HG03103 (cell line): ENCODE results near the gene JPH2.
"Not testable (repeated sequence)": the region's sequence is repeated elsewhere in the genome, so short reads cannot be mapped to it uniquely, and the experiment has no call there.

Source experiments
- ATAC-seq: cut with Tn5 transposase; IDR thresholded peaks from one replicate; pipeline ENCODE4 v1.9.1; 2021; ENCODE audit warnings: low read depth; ENCODE audit not compliant: unreplicated experiment

The JPH2 gene

DNA sequence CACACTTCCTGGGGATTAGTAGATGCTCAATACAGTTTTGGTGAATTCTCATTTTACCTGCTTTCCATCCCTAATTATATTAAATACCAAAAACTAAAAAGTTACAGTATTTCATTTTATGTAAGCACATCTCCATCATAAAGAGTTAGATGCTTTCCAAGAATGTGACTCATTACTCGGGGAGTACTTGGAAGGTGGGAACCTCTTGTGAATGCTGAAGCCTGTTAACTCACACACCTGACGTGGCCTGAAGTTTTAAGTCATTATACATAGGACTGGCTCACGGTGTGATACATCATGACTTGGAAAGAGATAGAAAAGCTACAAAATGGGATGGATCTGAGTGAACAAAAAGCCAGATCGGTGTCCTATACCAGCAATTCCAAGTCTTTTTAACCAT lies 25.8 kb upstream of the JPH2 start:
- no peak for ATAC-seq

DNA sequence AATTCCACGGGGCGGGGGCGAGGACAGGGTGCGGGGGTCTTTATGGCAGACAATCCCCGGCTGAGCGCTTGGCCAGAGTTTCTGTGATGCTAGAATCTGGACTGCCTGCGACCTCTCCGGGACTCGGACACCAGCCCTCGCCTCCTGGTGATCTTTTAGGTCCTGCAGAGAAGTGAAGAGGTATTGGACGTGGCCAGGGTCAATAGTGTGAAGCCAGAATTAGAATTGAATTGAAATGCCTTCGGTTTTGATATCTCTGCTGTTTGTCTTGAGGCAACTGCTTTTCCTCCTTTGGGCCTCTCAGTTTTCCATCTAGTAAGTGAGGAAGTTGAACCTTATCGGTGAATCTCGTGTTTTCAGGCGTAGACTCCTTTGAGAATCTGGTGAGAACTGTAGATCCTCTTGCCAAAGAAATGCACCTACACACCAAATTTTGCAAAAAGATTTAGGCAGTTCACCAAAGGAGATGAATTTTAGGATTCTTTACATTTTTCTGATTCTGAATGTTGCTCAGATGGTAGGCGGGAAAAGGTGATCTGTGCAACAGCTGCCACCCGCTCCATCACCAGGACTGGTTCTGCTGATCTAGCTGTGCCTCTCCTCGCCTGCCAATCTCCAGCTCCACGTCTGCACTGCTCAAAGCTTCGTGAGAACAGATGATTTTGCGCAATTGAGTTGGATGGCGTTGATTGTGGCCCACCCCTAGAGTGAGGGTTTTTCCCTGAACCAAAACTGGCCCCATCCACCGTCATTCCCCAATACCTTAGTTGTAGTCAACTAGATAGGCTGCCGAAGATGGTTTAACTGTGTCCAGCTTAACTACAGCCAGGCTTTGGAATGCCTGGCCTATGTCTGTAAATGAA lies 24.4 kb upstream of the JPH2 start:
- ATAC-seq: no peak

DNA sequence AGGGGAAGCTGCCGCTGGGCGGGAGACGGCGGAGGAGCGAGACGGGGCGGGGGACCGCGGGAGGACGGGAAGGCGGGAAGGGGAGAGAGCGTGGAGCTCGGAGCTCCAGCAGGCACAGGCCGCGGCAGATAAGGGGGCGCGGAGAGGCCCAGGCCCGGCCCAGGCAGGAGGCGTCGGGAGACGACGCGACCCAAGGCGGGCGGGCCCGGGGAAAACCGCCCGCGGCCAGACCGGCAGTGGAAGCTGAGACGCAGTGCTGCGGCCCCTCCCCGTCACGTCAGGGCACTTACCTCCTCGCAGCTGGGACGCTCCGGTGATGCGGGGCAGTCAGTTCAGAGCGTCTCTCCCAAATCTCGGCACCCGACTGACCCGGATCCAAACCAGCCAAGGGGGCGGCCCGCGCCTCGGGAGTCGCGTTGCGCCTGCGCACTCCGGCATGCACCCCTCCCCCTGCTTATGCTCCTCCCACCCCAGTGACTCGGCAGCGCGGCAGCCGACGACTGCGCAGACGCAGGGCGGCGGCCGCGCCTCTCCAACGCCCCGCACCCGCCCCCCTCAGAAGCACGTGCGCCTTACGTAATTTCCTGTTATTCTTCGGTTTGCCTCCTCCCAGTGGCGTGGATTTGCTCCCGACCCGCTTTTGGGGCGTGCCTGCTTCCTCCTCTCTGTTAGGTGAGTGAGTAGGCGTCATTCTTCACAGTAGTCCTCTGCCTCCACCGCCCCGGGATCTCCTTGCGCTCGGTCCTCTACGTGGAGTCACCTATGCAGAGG lies 23.6 kb upstream of the JPH2 start, which contains the start of gene OSER1:
Gene OSER1 (minus strand): TSS at position 366 of the 771 bp plus-strand sequence. CDS start 3,814 bp downstream, outside the sequence.
- ATAC-seq: peak; percentile 75

DNA sequence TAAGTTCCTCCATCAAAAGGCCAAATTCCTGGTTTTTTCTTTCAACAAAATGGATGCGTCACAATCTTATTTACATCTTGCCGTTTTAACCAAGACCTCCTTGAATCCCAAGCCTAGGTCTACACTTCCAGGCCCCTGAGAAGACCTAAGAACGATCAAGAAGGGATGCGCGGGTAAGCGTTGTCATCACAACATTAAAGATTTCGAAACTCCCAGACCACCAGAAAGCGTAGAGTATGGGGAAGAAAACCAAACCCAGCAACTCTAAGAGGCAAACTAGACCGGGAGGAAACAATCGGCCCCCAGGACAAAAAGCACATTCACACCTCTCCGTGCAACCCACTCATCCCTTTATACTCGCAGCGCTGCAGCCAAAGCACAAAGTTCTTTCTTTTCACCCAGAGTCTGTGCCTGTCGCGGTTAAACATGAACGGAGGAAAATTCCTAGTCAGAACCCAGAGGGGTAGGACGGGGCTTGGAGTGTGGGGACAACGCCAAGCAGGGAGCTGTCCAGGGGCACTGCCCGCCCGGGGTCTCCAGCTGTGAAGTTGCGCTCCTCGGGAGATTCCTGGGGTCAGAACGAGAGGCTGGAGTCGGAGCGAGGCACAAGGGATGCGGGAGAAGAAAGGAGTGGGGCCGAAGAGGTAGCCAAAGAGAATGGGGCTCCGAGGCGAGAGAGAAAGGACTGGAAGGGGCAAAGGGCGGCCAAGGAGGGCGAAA lies 22.9 kb upstream of the JPH2 start:
- ATAC-seq: no peak

DNA sequence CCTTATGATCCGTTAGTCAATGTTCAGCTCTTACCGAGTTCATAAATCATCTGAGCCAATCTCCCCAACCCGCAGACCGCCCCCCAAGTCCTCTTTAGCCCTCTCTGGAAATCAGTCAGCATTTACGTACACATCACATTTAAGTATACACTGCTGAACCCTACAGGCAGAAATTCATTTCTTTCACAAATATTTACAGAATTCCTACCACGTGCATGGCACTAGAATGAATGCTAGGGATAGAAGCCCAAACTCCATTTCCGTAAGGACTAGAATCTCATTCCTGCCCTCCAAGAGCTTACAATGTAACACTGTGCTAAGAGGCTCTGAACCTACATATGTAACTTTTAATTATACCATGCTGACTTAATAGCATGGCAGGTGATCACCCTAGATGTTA lies 21.8 kb upstream of the JPH2 start:
- ATAC-seq: no peak

DNA sequence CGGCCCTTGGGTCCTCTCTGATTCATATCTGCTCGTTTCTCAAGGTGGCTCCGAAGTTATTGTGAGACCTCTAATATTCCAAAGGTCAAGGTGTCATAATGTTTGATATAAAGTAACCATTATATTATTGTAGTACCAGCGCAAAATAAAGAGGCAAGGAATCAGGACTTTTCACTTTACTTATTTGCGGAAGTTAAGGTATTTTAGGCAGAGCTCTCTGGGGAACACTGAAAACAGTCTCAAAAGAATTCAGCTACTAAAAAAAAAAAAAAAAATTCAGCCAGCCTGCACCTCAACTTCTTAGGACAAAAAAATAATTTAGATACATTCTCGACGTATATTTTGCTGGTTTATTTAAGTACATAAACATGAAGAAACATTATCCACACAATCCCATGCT lies 21.2 kb upstream of the JPH2 start:
- ATAC-seq: no peak

DNA sequence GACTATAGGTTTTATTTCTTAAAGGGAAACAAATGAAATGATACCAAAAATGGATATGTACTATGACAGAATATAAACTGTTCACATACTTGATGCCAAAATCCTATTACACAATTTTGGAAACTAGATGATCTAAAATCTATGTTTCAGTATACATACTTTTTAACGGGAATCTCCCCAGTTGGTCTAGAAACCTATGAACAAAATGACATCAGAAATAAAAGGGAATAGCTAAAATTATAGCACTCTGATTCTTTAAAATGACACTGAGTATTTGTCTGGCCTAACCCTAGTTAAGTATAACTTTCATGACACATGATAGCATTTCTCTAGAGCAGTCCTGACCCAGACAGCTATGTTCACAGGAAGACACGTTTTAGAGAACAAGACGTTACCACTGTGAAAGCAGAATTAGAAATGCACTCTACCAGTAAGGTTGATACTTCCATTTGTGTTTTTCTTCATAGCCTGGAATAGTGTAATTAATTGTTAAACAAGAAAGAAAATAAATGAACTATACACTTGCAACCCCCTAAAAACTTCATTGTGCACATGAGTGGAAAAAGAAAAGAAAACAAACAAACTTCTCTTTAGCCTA lies 20.2 kb upstream of the JPH2 start:
- no peak for ATAC-seq

DNA sequence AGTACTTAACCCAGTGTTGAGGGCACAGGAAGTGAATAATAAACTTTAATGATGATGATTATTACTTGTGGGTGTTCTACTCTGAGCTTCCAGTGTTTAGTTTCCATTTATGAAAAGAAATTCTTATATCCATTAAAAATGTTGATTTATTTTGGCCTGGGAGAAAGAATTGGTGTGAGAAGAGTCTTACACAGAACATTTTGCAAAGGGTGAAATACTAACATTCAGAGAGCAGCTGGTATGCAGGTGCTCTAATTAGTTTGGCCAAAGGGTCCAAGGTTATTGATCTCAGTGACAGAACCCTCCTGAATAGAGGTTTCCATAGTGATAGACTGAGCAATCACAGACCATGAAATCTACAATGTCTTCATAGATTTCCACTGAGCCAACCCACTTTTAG lies 19.1 kb upstream of the JPH2 start:
- no peak for ATAC-seq

DNA sequence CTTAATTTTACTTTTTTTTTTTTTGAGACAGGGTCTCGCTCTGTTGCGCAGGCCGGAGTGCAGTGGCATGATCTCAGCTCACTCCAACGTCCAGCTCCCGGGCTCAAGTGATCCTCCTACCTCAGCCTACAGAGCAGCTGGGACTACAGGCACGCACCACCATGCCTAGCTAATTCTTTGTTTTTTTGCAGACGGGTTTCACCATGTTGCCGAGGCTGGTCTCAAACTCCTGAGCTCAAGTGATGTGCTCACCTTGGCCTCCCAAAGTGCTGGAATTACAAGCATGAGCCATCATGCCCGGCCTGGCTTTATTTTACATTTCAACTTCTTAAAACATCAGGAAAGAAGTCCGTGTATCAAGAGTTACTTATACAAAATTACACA lies 17.8 kb upstream of the JPH2 start:
- no peak for ATAC-seq

DNA sequence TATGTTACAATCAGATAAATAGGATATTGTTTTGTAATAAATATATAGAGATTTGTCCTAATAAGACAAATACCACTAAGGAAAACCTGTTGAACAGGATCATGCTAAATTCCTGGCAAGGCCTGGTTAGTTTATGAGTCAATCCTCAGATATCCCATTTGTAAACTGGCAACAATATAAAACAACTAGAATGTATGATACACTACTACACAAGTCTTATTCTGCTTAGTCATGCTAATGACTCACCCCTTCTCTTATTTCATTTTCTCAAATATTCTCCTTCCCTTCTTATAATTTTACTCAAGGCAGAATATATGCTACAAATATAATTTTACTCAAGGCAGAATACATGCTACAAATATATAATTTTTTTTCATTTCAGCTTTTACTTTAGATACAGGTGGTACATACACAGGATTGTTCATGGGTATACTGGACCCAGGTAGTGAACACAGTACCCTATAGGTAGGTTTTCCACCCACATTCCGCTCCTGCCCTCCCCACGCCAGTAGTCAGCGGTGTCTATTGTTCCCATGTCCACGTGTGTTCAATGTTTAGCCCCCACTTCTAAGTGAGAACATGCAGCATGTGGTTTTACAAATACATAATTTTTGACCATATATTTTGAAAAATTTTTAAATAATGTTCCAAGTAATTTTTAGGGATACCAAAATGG lies 17.3 kb upstream of the JPH2 start:
- ATAC-seq: no peak

DNA sequence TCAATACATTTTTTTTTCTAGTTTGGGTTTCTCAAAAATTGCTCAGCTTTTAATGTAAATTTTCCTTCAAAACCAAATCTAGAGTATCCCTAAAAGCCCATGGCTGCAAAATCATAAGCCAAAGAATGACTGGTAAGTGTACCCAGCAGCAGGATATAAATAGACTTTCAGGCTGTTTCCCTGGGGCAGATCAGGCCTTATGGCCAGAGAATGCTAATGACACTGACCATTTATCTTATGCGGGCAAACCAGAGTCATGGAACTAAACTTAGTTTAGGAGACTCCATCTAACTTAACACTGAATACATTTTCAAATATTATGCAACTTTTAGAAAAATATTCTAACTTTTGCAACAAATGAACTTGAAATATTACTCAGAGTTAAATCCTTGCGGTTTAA lies 16.2 kb upstream of the JPH2 start:
- no peak for ATAC-seq

DNA sequence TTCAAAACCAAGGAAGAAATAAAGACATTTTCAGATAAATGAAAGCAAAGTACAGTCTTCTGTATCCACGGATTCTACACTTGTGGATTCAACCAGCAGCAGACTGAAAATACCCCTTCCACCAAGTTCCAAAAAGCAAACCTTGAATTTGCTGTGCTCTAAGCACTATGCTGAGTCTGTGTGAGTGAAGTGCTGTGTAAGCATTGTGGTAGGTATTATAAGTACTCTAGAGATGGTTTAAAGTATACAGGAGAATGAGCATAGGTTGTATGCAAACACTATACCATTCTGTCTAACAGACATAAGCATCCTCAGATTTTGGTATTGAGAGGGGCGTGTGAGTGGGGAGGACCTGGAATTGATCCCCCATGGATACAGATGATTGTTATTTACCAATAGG lies 14.0 kb upstream of the JPH2 start:
- ATAC-seq: no peak

DNA sequence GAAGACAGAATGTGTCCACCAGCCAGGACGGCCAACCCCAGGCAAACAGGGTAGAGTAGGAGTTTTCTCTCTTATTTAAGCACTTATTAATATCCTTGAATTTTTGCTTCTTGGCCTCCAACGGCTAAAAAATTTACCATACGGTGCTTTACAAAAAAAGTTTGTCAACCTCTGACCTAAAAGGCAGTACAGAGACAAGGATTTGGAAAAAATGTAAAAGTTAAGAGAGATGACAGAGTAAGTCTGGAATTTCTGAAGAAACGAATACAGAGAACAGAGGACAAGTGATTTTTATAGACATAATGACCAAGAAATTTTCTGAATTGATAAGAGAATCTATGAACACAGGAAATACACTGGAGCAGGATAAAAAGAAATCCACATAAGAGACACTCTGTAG lies 13.4 kb upstream of the JPH2 start:
- no peak for ATAC-seq

DNA sequence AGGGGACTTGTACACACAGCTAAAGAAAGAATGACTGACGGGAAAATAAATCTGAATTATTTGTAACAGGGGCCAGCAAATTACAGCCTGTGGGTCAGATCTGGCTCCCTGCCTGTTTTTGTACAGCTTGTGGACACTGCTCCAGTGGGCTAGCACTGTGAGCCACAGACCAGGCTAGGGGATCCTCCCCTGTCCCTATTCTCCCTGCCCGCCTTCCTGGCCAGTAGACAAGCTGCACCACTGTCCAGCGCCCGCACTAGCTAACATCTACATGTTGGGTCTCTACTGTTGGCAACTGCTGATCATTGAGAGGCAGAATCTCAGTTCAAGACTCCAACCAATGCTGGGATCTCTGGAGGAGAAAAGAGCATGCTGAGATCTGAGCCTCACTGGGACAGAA lies 12.9 kb upstream of the JPH2 start:
- ATAC-seq: no peak

DNA sequence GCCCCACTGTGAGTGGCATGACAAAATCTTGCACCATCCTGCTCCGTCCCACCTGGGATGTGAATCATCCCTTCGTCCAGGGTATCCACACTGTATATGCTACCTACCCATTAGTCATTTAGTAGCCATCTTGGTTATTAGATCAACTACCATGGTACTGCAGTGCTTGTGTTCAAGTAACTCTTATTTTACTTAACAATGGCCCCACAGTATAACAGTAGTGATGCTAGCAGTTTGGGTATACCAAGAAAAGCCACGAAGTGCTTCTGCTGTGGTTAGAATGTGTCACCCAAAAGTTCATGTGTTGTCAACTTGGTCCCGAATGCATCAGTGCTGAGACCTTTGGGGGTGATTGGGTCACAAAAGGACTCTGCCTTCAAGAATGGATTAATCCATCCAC lies 11.9 kb upstream of the JPH2 start:
- no peak for ATAC-seq

DNA sequence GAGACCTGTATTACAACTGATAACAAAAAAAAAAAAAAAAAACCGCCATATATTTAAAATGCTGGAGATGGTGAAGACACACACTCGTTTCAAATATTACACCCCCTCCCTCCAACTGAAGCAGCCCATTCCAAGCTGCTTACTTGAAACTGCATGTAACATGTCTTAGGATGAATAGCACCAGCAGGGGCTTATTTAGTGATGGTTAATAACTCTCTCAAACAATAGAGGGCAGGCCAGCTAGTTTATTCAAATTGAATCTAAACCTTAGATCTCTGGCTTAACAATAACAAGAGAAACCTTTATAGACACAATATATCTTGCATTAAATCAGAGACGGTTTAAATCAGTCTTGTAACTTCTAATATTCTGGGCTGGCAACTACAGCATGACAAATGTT lies 9.3 kb upstream of the JPH2 start:
- no peak for ATAC-seq

DNA sequence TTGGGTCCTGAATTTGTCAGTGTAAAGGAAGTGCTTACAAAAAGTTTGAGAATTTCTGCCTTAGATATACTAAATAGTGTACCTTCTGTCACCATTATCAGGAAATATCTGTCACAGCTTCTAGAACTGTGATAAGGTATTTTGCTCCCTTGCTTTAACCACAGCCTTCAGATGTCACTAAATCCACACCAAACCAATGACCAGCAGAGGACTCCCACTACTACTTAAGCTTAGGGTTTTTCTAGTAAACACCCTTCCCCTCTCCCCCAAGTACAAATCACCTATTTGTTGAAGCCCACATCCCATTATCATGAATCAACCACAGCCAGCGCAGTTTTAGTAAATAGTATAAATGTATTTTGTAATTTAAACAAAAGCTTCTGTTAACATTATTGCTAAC lies 8.6 kb upstream of the JPH2 start:
- ATAC-seq: no peak

DNA sequence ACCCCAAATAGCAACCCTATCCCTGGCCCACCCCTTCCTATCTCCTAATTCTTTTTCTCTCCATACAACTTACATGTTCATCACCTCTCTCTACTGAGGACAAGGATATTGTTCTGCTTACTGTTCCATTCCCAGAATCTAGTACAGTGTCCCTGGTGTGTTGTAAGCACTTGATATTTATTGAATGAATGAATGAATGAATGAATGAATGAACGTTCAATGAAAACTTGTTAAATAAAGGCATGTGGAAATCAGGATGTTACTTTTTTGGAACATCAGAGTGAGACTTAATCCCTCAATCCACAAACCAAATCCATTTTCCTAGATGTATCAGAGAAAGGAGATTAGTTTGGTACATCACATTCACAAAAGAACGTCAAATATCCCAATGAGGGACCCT lies 6.8 kb upstream of the JPH2 start:
- ATAC-seq: no peak

DNA sequence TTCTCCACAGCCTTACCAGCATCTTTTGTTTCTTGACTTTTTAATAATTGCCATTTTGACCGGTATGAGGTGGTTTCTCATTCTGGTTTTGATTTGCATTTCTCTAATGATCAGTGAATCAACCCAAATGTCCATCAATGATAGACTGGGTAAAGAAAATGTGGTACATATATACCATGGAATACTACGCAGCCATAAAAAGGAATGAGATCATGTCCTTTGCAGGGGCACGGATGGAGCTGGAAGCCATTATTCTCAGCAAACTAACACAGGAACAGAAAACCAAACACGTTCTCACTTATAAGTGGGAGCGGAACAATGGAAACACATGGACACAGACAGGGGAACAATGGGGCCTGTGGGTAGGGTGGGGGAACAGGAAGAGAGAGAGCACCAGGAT lies 4.7 kb upstream of the JPH2 start:
- ATAC-seq: not testable (repeated sequence)

DNA sequence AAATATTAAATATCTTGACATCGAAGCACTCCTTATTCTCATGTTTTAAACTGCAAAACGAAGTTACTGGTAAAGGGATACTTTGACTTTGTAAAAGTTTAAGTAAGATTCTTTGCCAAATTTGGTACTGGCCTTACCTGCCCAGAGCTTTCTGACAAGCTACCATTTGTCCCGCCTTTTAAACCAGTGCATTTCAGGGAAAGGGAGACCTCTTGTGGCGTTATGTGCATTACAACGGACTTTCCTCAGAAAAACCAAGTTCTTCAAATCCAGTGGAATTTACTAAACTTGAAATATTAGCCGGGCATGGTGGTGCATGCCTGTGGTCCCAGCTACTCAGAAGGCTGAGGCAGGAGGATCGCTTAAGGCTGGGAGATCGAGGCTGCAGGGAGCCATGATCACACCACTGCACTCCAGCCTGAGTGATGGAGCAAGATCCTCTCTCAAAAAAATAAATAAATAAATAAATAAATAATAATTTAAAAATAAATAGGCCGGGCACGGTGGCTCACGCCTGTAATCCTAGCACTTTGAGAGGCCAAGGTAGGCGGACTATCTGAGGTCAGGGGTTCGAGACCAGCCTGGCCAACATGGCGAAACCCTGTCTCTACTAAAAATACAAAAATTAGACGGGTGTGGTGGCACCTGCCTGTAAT lies 3.3 kb upstream of the JPH2 start:
- not testable (repeated sequence) for ATAC-seq
